Heart left ventricle (tissue), 13 donors: Measurements from ENCODE around the gene MSI2.

Source experiments
- POLR2A ChIP-seq, 2 donors: fragments of 450-650 bp; IDR thresholded peaks; one replicate each; pipeline ENCODE4 v1.6.1; 2017; ENCODE audit warnings: antibody characterized with exemption in 2 of 2, mild to moderate bottlenecking in 2 of 2, moderate library complexity in 2 of 2
- TF ChIP-seq, protein P1 (sequence below), 12 donors: fragments of 200-600 bp; sonication (generic) in 4 of 12; IDR thresholded peaks; one replicate each; pipeline versions ENCODE4 v1.5.0 to v1.8.0; 2018 to 2022; ENCODE audit warnings: antibody characterized with exemption in 12 of 12, mild to moderate bottlenecking in 5 of 12
- donor health status: ischemic (EF 13 %, LVEDD 7.1; RV severe dilation, severe dysfunction).
- donor health status: DM: no; HTN: yes; CAD: no.
- donor health status: DM: no; HTN: no; CAD: no.
- donor health status: ischemic (EF 25% LVEDD 6.9; RV normal size, moderate dysfunction).
- donor health status: ischemic (EF 25% LVEDD 5.7; RV mildly dilated, moderate dysfunction).
- donor health status: ischemic (EF 35%, LVEDD 5.7; RV mildly dilated, moderate dysfunction).
- donor health status: nonischemic (EF 11% LVEDD 7.7; RV severe dilation, severe dysfunction).
- donor health status: DM: yes; HTN: yes; CAD: no.
- donor health status: PGD.
- donor health status: ischemic (EF 29% LVEDD 5.4; RV normal size, mild dysfunction).
- donor health status: nonischemic (EF 23%, LVEDD 6.1; RV moderate dilation, normal function).

DNA sequence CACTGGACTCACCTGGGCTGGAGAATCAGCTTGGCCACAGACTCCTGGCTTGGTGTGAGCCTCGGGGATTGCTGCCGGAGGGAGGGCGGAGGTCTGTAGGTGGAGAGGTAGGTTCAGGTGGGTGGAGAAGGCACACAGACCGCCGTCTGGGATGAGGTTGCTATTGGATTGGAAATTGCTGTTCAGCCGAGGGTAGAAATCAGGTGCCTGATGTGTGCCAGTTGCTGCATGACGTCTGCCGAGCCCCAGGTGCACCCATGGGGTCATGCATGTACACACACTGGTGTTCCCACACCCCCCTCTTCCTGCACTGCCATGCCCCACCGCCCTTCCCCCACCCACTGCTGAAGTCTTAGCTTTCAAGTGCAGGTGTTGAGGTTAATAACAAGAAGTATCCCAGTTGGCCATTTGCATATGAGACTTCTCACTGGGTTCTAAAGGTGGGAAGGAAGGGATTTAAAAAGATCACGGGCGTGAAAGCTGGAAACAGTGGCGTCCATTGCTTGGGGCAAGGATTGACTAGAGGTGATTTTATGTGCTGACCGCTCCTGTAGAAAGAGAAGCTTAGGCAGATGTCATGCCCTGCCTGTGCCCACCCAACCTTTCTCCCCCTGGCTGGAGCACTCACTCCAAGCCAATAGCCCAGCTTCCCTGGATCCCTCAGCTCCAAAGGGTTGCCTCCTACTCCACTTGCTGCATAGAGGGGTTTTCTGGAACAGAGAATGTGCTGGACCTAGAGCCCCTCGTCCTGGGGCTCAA, 295.2 kb downstream of the MSI2 start:
- TF ChIP-seq POLR2A (IDR thresholded peaks at IDR 0.05) = no peak
- TF ChIP-seq, protein P1, sequence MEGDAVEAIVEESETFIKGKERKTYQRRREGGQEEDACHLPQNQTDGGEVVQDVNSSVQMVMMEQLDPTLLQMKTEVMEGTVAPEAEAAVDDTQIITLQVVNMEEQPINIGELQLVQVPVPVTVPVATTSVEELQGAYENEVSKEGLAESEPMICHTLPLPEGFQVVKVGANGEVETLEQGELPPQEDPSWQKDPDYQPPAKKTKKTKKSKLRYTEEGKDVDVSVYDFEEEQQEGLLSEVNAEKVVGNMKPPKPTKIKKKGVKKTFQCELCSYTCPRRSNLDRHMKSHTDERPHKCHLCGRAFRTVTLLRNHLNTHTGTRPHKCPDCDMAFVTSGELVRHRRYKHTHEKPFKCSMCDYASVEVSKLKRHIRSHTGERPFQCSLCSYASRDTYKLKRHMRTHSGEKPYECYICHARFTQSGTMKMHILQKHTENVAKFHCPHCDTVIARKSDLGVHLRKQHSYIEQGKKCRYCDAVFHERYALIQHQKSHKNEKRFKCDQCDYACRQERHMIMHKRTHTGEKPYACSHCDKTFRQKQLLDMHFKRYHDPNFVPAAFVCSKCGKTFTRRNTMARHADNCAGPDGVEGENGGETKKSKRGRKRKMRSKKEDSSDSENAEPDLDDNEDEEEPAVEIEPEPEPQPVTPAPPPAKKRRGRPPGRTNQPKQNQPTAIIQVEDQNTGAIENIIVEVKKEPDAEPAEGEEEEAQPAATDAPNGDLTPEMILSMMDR (IDR thresholded peaks at IDR 0.05) = no peak
